IPS DF 6.9 (cell line): ENCODE measurements around the gene RYR1.
"Not testable (repeated sequence)": the region's sequence is repeated elsewhere in the genome, so short reads cannot be mapped to it uniquely, and the experiment has no call there.

Experiments used
- DNase-seq: peaks from one replicate; pipeline ENCODE4 v3.0.0-alpha.2; 2013; ENCODE audit warnings: low read depth, low spot score
- H3K27ac ChIP-seq: one replicate; pipeline ENCODE4 v1.5.1; 2013; ENCODE audit warnings: low read length, control low read depth
- H3K27me3 ChIP-seq: 2 replicates; pipeline ENCODE4 v1.6.1; 2013; ENCODE audit warnings: mild to moderate bottlenecking, low read length; ENCODE audit not compliant: control insufficient read depth, insufficient read depth
- H3K36me3 ChIP-seq: 2 replicates; pipeline ENCODE4 v1.6.1; 2013; ENCODE audit warnings: low read length; ENCODE audit not compliant: control insufficient read depth, insufficient read depth
- H3K4me1 ChIP-seq: 2 replicates; pipeline ENCODE4 v1.6.1; 2013; ENCODE audit warnings: low read length; ENCODE audit not compliant: control insufficient read depth, insufficient read depth
- H3K4me3 ChIP-seq: 2 replicates; pipeline ENCODE4 v1.5.1; 2013; ENCODE audit warnings: mild to moderate bottlenecking, low read length
- H3K9me3 ChIP-seq: 2 replicates; pipeline ENCODE4 v1.6.1; 2013; ENCODE audit warnings: low read length, inconsistent platforms; ENCODE audit not compliant: control insufficient read depth, insufficient read depth
- WGBS: extraction: QIAGEN DNeasy Blood & Tissue Kit; methylation state at CpG from one replicate; pipeline ENCODE4 v1.1.7; 2013; ENCODE audit warnings: mixed read lengths, missing lambda C conversion rate; ENCODE audit not compliant: insufficient read length, insufficient coverage; 5-methylcytosine and 5-hydroxymethylcytosine counted together

RYR1 gene

DNA sequence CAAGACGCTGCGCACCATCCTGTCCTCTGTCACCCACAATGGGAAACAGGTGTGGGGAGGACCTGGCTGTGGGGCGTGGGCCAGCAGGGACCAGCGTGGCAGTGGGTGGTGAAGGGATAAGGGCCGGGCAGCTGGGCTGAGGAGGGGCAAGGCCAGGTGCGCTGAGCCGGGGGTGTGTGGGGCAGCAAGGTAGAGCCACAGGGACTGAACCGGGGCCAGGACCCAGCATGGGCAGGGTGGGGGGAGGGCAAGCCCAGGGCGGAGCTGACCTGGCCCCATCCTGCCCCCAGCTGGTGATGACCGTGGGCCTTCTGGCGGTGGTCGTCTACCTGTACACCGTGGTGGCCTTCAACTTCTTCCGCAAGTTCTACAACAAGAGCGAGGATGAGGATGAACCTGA is 146.6 kb downstream of the RYR1 start:
- DNase-seq: no peak
- H3K27me3 ChIP-seq: no peaks in the 10 kb centered on the region
- no peak overlapping the region for H3K27ac ChIP-seq
- no CpG with 5 or more reads among the region's 15 CpGs for WGBS
- H3K4me1 ChIP-seq: no peaks in the 10 kb centered on the region
- H3K9me3 ChIP-seq: no peaks in the 10 kb centered on the region
- H3K36me3 ChIP-seq: no peaks in the 10 kb centered on the region; the same call in 1 of the 2 replicates
- H3K4me3 ChIP-seq: no peak overlapping the region

DNA sequence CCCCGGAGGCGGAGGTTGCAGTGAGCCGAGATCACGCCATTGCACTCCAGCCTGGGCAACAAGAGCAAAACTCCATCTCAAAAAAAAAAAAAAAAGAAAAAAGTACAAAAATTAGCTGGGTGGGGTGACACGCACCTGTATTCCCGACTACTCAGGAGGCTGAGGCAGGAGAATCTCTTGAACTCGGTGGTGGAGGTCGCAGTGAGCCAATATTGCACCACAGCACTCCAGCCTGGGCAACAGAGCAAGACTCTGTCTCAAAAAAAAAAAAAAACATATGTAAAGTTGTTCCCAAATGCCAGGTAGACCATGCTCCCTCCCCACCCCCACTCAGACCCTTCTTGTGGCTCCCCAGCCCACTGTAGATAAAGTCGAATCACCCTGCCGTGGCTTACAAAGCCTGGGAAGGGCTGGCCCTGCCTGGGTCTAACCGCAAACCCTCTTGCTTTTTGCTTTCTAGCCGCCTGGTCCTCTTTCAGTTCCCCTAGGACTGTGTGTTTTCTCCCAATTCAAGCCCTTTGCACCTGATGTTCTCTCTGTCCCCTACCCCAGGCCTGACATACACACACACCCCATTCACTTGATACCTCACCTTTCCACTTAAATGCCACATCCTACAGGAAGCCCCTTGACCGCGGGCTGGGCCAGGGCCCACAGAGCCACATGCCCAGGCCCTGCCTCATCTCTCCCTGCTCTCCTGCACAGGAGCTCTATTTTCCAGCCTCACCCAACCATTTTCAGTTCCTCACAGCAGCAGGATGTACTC is 149.9 kb downstream of the RYR1 start:
- Histone ChIP-seq H3K9me3 (no peaks in the 10 kb centered on the region), H3K36me3 (peaks cover 5% of the 10 kb centered on the region), H3K27ac (no peak overlapping the region), H3K4me3 (no peak overlapping the region), H3K4me1 (no peaks in the 10 kb centered on the region), H3K27me3 (no peaks in the 10 kb centered on the region)
- DNase-seq: no peak
- WGBS: no CpG with 5 or more reads among the region's 14 CpGs

- Histone ChIP-seq H3K27ac (no peak overlapping the region), H3K4me3 (no peak overlapping the region), H3K9me3 (no peaks in the 10 kb centered on the region), H3K36me3 (peaks cover 5% of the 10 kb centered on the region), H3K27me3 (no peaks in the 10 kb centered on the region), H3K4me1 (no peaks in the 10 kb centered on the region)
- no peak for DNase-seq
- WGBS: no CpG with 5 or more reads among the region's 4 CpGs
These were observed 150.5 kb downstream of the RYR1 start for GRCh38 chr19:38583985-38584305.

DNA sequence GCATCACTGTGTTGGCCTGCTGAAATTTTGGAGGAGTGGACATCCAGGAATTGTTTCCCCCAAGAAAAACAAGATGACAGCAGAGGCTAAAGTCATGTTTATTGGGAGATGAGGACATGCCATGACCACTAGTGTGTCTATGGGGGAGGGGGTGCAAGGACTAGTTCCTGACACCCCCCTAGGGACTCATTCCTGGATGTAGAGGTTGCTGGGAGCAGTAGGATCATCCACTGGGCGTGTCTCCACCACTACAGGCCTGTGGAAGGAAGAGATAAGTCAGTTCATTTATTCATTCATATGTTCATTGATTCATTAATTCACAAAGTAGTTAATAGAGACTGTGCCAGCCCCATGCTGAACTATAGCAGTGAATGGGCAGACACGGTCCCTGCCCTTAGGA is 154.1 kb downstream of the RYR1 start:
- Histone ChIP-seq H3K27me3 (no peaks in the 10 kb centered on the region), H3K4me3 (no peak overlapping the region), H3K4me1 (no peaks in the 10 kb centered on the region), H3K36me3 (peaks cover 5% of the 10 kb centered on the region; the same call in 1 of the 2 replicates), H3K9me3 (no peaks in the 10 kb centered on the region), H3K27ac (no peak overlapping the region)
- DNase-seq: no peak
- WGBS: no CpG with 5 or more reads among the region's 2 CpGs

- H3K4me1 ChIP-seq: no peaks in the 10 kb centered on the region
- no peaks in the 10 kb centered on the region for H3K9me3 ChIP-seq
- WGBS: no CpG with 5 or more reads among the region's 2 CpGs
- H3K36me3 ChIP-seq: peaks cover 5% of the 10 kb centered on the region; the same call in 1 of the 2 replicates
- no peak overlapping the region for H3K27ac ChIP-seq
- no peaks in the 10 kb centered on the region for H3K27me3 ChIP-seq
- H3K4me3 ChIP-seq: no peak overlapping the region
- DNase-seq: no peak
These were observed 154.6 kb downstream of the RYR1 start for GRCh38 chr19:38588041-38588440.

DNA sequence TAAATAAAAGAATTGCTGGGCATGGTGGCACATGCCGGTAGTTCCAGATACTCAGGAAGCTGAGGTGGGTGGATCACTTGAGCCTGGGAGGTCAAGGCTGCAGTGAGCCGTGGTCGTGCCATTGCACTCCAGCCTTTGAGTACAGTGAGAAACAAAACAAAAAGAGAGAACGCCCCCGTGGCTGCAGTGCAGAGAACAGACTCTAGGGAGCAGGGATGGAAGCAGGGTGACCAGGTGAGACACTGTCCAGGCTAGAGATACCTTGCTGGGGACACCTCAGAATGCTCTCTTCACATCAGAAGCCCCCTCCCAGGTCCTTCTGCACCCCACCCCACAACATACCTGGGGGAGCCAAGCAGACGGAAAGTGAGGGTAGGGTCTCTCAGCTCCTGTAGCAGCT is 159.4 kb downstream of the RYR1 start:
- no peaks in the 10 kb centered on the region for H3K36me3 ChIP-seq
- no CpG with 5 or more reads among the region's 6 CpGs for WGBS

DNA sequence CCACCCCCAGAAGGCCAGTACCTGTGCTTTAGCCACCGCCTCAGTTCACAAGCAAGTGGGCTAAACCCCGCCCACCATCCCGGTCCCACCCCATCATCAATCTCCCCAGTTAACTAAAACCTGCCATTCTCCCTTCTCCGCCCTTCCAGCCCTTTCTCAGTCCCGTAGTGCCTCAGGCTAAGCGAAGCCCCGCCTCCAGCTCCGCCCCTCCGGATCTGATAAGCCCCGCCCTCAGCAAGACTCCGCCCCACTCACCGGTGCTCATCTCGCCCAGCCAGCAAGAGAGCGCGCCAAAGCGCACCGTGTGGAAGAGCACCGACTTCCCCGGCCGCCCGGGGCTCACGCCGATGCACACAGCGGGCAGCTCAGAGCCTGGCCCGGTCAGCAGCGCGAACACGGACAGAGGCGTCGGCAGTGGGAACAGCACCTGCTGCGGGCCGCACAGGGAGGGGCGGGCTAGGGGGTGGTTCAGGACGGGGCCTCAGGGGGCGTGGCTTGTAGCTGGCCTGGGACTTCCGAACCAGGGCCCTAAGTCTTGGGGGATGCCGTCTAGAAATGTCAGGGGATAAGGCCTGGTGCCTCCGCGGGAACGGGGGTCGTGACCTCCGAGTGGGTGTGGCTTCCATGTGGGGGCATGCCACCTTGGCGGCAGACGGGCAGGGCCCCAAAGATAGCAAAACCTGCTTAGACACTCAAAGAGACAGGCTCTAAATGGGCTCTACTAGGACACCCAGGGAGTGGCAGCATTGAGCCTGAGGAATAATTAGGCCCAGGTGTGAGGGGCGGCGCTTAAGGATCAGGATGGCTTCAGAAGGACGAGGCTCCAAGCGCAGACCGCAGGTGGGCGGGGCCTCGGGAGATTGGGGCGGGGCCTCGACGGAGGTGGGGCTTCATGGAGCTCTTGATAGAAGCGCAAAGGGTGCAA is 162.8 kb downstream of the RYR1 start:
- Histone ChIP-seq H3K4me3 (peak overlapping the region; percentile 53; the same call in 1 of the 2 replicates), H3K27ac (no peak overlapping the region), H3K27me3 (no peaks in the 10 kb centered on the region), H3K36me3 (no peaks in the 10 kb centered on the region), H3K4me1 (no peaks in the 10 kb centered on the region; the same call in 1 of the 2 replicates), H3K9me3 (no peaks in the 10 kb centered on the region)
- peak; percentile 88 for DNase-seq
- WGBS: no CpG with 5 or more reads among the region's 55 CpGs

More for the DNA sequence above, 159.4 kb downstream of the RYR1 start:
- H3K27ac ChIP-seq: no peak overlapping the region
- no peak overlapping the region for H3K4me3 ChIP-seq
- DNase-seq: no peak
- no peaks in the 10 kb centered on the region; the same call in 1 of the 2 replicates for H3K4me1 ChIP-seq
- H3K27me3 ChIP-seq: no peaks in the 10 kb centered on the region
- no peaks in the 10 kb centered on the region for H3K9me3 ChIP-seq

DNA sequence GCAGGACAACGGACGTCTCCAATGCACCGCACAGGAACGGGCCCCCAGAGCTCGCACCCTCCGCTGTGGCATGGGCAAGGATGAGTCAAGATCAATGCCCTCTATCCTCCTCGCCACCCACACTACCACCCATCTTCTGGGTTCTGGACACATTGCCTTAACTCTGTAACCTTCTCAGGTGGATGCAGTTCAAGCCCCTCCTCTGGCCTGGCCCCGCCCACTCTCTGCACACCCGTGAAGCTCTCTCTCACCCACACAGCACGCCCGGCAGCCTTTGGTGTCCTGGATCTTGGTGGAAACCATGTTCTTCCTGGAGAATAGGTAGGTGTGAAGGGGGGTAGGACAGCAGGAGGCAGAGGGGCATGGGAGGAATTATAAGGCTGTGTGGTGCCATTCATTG is 163.6 kb downstream of the RYR1 start:
- Histone ChIP-seq H3K36me3 (no peaks in the 10 kb centered on the region), H3K4me1 (no peaks in the 10 kb centered on the region; the same call in 1 of the 2 replicates), H3K9me3 (no peaks in the 10 kb centered on the region), H3K27ac (no peak overlapping the region), H3K4me3 (no peak overlapping the region), H3K27me3 (no peaks in the 10 kb centered on the region)
- no peak for DNase-seq
- WGBS: no CpG with 5 or more reads among the region's 11 CpGs

DNA sequence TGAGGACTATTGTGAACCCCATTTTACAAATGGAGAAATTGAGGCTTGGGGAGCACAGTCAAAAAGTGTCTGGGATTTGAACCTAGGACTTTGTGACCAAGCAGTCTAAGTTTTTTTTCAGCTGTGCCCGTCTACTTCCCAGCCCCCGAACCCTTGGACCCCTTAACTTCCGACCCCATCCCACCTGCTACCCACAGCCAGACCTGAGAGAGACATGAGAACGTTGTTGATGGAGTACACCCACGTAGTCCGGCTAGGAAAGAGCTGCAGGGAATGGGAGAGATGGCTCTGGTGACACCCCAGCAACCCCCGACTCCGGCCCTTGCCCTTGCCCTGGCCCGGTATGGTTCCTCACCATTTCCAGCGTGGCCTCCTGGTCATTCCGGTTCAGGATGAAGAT is 166.2 kb downstream of the RYR1 start:
- Histone ChIP-seq H3K4me3 (no peak overlapping the region), H3K27ac (no peak overlapping the region), H3K4me1 (no peaks in the 10 kb centered on the region; the same call in 1 of the 2 replicates), H3K36me3 (no peaks in the 10 kb centered on the region), H3K9me3 (no peaks in the 10 kb centered on the region), H3K27me3 (no peaks in the 10 kb centered on the region)
- DNase-seq: no peak
- no CpG with 5 or more reads among the region's 11 CpGs for WGBS

DNA sequence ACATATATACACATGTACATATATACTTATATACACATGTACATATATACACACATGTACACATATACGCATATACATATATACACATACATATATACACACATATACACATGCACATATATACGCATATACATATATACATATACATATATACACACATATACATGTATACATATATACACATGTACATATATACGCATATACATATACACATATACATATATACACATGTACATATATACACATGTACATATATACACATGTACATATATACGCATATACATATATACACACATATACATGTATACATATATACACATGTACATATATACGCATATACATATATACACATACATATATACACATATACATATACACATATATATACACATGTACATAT is 169.4 kb downstream of the RYR1 start:
- 70% methylated on average over 2 of the region's 5 CpGs for WGBS
- not testable (repeated sequence) for H3K4me1 ChIP-seq, H3K27ac ChIP-seq, H3K27me3 ChIP-seq, H3K36me3 ChIP-seq, H3K4me3 ChIP-seq, H3K9me3 ChIP-seq, DNase-seq
